CD14-positive monocyte (primary cell): ENCODE results near the gene PTPRO. TPM values are rescaled to one million over a fixed set of nuclear protein-coding genes. Genes with fewer than 3 reads are reported as not detected.

Experiments
- DNase-seq, 3 donors: peaks; one replicate each; pipeline ENCODE4 v3.0.0-alpha.2; 2011 to 2022
- H2AFZ ChIP-seq: 2 replicates; pipeline ENCODE4 v1.6.0; 2012; ENCODE audit warnings: mild to moderate bottlenecking, low read depth, low read length, inconsistent platforms; ENCODE audit not compliant: insufficient read depth, poor library complexity, severe bottlenecking
- H3K27ac ChIP-seq, 2 donors: 1 replicate in 1 of 2; 2 replicates in 1 of 2; pipeline ENCODE4 v1.5.1; 2012 to 2013; ENCODE audit warnings: low read length in 2 of 2, control low read depth in 1 of 2, inconsistent platforms in 1 of 2, low read depth in 1 of 2, mild to moderate bottlenecking in 1 of 2
- H3K27me3 ChIP-seq, 2 donors: one replicate each; pipeline versions ENCODE4 v1.6.0 to v1.6.1; 2011 to 2013; ENCODE audit warnings: low read length in 2 of 2; ENCODE audit not compliant: control insufficient read depth in 2 of 2, insufficient read depth in 2 of 2
- H3K36me3 ChIP-seq, 2 donors: replicated peaks in 1 of 2; 1 replicate in 1 of 2; 2 replicates in 1 of 2; pipeline versions ENCODE4 v1.5.1 to v1.6.1; 2012 to 2013; ENCODE audit warnings: low read length in 2 of 2, control low read depth in 1 of 2, inconsistent platforms in 1 of 2, mild to moderate bottlenecking in 1 of 2; ENCODE audit not compliant: insufficient read depth in 2 of 2, control insufficient read depth in 1 of 2
- H3K4me1 ChIP-seq, 2 donors: 1 replicate in 1 of 2; 2 replicates in 1 of 2; pipeline versions ENCODE4 v1.5.1 to v1.6.1; 2012 to 2013; ENCODE audit warnings: low read length in 2 of 2, control low read depth in 1 of 2, inconsistent platforms in 1 of 2, mild to moderate bottlenecking in 1 of 2, moderate library complexity in 1 of 2; ENCODE audit not compliant: insufficient read depth in 2 of 2, control insufficient read depth in 1 of 2
- H3K4me2 ChIP-seq: replicated peaks from 2 replicates; pipeline ENCODE3; 2012; ENCODE audit warnings: low read length, moderate library complexity, mild to moderate bottlenecking; ENCODE audit not compliant: poor library complexity, severe bottlenecking; ENCODE audit errors: extremely low read depth
- H3K4me3 ChIP-seq, 3 experiments: fragments of 200-600 bp in 1 of 3; sonication (generic) in 1 of 3; replicated peaks in 1 of 3; 1 replicate in 2 of 3; 2 replicates in 1 of 3; pipeline ENCODE4 v1.5.1; 2011 to 2013; ENCODE audit warnings: low read length in 3 of 3, mild to moderate bottlenecking in 3 of 3, control low read depth in 2 of 3, low read depth in 2 of 3, inconsistent platforms in 1 of 3, moderate library complexity in 1 of 3
- H3K79me2 ChIP-seq: 2 replicates; pipeline ENCODE4 v1.6.0; 2012; ENCODE audit warnings: mild to moderate bottlenecking, control low read depth, inconsistent platforms, low read length, moderate library complexity; ENCODE audit not compliant: insufficient read depth
- H3K9ac ChIP-seq: 2 replicates; pipeline ENCODE4 v1.6.0; 2017; ENCODE audit warnings: low read length, mild to moderate bottlenecking; ENCODE audit not compliant: insufficient read depth, poor library complexity, severe bottlenecking
- H3K9me3 ChIP-seq, 2 donors: replicated peaks in 1 of 2; 1 replicate in 1 of 2; 2 replicates in 1 of 2; pipeline versions ENCODE4 v1.5.1 to v1.6.1; 2012 to 2013; ENCODE audit warnings: low read length in 2 of 2, control low read depth in 1 of 2; ENCODE audit not compliant: control insufficient read depth in 1 of 2, insufficient read depth in 1 of 2
- H4K20me1 ChIP-seq: 2 replicates; pipeline ENCODE4 v1.6.0; 2012; ENCODE audit warnings: mild to moderate bottlenecking, low read length, control low read depth, moderate library complexity; ENCODE audit not compliant: insufficient read depth
- H3K27ac Mint-ChIP-seq, 7 donors: one replicate each; pipeline ENCODE4 v1.8.0; 2020; ENCODE audit warnings: mild to moderate bottlenecking in 7 of 7, mixed read lengths in 7 of 7, moderate library complexity in 6 of 7, inconsistent platforms in 2 of 7
- H3K27me3 Mint-ChIP-seq, 3 donors: one replicate each; pipeline ENCODE4 v1.8.0; 2021 to 2022; ENCODE audit warnings: low read depth in 3 of 3, mild to moderate bottlenecking in 3 of 3, mixed read lengths in 3 of 3, moderate library complexity in 3 of 3, inconsistent platforms in 1 of 3
- H3K36me3 Mint-ChIP-seq, 2 donors: one replicate each; pipeline ENCODE4 v1.8.0; 2020; ENCODE audit warnings: mixed read lengths in 2 of 2, inconsistent platforms in 1 of 2, mild to moderate bottlenecking in 1 of 2
- H3K4me1 Mint-ChIP-seq: one replicate; pipeline ENCODE4 v1.8.0; 2020; ENCODE audit warnings: mild to moderate bottlenecking, mixed read lengths
- H3K4me3 Mint-ChIP-seq, 2 donors: one replicate each; pipeline ENCODE4 v1.8.0; 2020; ENCODE audit warnings: mild to moderate bottlenecking in 2 of 2, mixed read lengths in 2 of 2, moderate library complexity in 1 of 2
- H3K9me3 Mint-ChIP-seq, 7 donors: one replicate each; pipeline ENCODE4 v1.8.0; 2020 to 2022; ENCODE audit warnings: mixed read lengths in 7 of 7, mild to moderate bottlenecking in 6 of 7, moderate library complexity in 6 of 7, inconsistent platforms in 2 of 7
- CTCF ChIP-seq: fragments of 200-600 bp; IDR thresholded peaks from one replicate; pipeline ENCODE4 v1.8.0; 2022; ENCODE audit warnings: antibody characterized with exemption, mild to moderate bottlenecking
- WGBS: methylation state at CpG from one replicate; pipeline ENCODE4 v1.1.5; 2013; ENCODE audit warnings: missing lambda C conversion rate; ENCODE audit not compliant: insufficient coverage; 5-methylcytosine and 5-hydroxymethylcytosine counted together
- intact Hi-C, 2 donors: fragments of 100-400 bp; cut with micrococcal nuclease; formaldehyde crosslinking; loops; one replicate each; pipeline versions ENCODE4 v1.15.0 to v1.15.1; 2023
- polyA plus RNA-seq, 3 donors: library from polyadenylated mRNA; depleted of rRNA in 1 of 3; unstranded in 2 of 3; stranded (reverse) in 1 of 3; fragments of 300-500 nt in 2 of 3; fragments of >200 nt in 1 of 3; fragmentation: Illumina TruSeq in 2 of 3; gene quantifications; 1 replicate in 2 of 3; 2 replicates in 1 of 3; pipeline ENCODE4 v1.2.3, GENCODE V29; 2012 to 2021

Gene PTPRO
- polyA plus RNA-seq, 3 donors = 3.1 to 12.0 (median 4.7) TPM

DNA sequence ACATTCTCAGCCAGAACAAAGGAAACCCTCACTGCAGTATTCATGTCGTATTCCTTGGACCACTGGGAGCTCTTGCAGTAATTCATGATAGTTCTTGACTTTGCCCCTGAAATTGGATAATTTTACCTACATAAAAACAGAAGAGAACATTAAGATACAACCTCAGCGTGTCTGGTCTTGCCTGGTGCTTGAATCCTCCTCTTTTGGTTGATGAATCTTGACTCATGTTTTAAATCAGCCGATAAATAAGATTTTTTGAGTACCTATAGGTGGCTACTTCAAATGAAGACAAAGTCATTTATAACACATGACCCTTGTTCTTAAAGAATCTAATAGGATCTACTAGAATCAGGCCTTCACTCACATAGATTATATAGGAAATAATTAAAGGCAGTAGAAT is 221.0 kb downstream of the PTPRO start:
- peaks cover 15% of the 10 kb centered on the region for H3K79me2 ChIP-seq
- DNase-seq = no peak
- H3K4me1 ChIP-seq = peaks cover 39 to 48% of the 10 kb centered on the region in 2 donors
- Mint-ChIP-seq H3K36me3 (no peaks in the 10 kb centered on the region), H3K9me3 (no peaks in the 10 kb centered on the region), H3K4me1 (peaks cover 40% of the 10 kb centered on the region), H3K4me3 (no peak overlapping the region), H3K27me3 (peaks cover 0 to 3% (median 0%) of the 10 kb centered on the region in 3 donors), H3K27ac (no peak overlapping the region)
- H3K4me3 ChIP-seq = no peak overlapping the region
- no peaks in the 10 kb centered on the region for H3K36me3 ChIP-seq
- no CpG with 5 or more reads among the region's 3 CpGs for WGBS
- no peaks in the 10 kb centered on the region for H4K20me1 ChIP-seq
- TF ChIP-seq CTCF = no peak
- H3K27ac ChIP-seq = no peak overlapping the region
- intact Hi-C loops = no loop called here
- H2AFZ ChIP-seq = no peak overlapping the region
- H3K27me3 ChIP-seq = no peaks in the 10 kb centered on the region
- H3K9me3 ChIP-seq = no peaks in the 10 kb centered on the region
- H3K9ac ChIP-seq = no peak overlapping the region
- H3K4me2 ChIP-seq = no peak overlapping the region

- Mint-ChIP-seq H3K27me3 (peaks cover 0 to 3% (median 0%) of the 10 kb centered on the region in 3 donors), H3K9me3 (no peaks in the 10 kb centered on the region), H3K36me3 (peaks cover 4% of the 10 kb centered on the region in 2 donors), H3K4me1 (peaks cover 43% of the 10 kb centered on the region), H3K27ac (peak overlapping the region; percentile 80 to 96 (median 93)), H3K4me3 (peak overlapping the region in 1 of 2 donors; percentile 47)
- TF ChIP-seq CTCF = no peak
- H3K4me2 ChIP-seq = peak overlapping the region; percentile 27
- H3K27me3 ChIP-seq = no peaks in the 10 kb centered on the region
- H3K9ac ChIP-seq = no peak overlapping the region
- H3K36me3 ChIP-seq = peaks cover 0 to 3% of the 10 kb centered on the region in 2 donors
- no peaks in the 10 kb centered on the region for H3K9me3 ChIP-seq
- peaks cover 39 to 52% of the 10 kb centered on the region in 2 donors for H3K4me1 ChIP-seq
- H3K27ac ChIP-seq = peak overlapping the region; percentile 23 to 94
- intact Hi-C loops = no loop called here
- no peaks in the 10 kb centered on the region for H4K20me1 ChIP-seq
- H3K79me2 ChIP-seq = peaks cover 22% of the 10 kb centered on the region
- H3K4me3 ChIP-seq = peak overlapping the region in 1 of 3 experiments; percentile 38
- peak; percentile 26 to 70 (median 67) for DNase-seq
- no peak overlapping the region for H2AFZ ChIP-seq
Observed at GRCh38 chr12:15544589-15544988, 222.3 kb downstream of the PTPRO start.
